GM21423 (cell line): ENCODE results near the gene MMS22L.
"Not testable (repeated sequence)": the region's sequence is repeated elsewhere in the genome, so short reads cannot be mapped to it uniquely, and the experiment has no call there.

ENCODE experiments used
- ATAC-seq: cut with Tn5 transposase; IDR thresholded peaks from one replicate; pipeline ENCODE4 v1.9.1; 2021; ENCODE audit warnings: mild to moderate bottlenecking, moderate library complexity; ENCODE audit not compliant: unreplicated experiment

MMS22L gene

DNA sequence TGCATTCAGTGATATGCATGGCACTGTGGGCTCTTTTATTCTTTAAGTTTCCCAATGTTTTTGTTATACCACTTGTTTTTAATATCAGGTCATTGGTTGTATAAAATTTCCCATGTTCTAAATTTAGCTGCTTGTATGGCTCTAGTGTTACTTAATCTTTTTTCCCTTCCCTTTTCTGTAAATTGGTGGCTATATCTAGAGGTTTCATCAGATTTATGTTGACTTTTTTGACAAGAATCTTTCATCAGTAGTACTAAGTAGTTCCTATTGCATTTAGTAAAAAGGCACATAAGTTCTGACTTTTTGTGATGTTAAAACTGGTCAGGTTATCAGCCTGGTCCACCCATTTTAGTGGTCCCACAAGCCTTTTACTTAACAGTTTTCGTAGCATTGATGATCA lies 51.1 kb downstream of the MMS22L start:
- ATAC-seq = no peak

DNA sequence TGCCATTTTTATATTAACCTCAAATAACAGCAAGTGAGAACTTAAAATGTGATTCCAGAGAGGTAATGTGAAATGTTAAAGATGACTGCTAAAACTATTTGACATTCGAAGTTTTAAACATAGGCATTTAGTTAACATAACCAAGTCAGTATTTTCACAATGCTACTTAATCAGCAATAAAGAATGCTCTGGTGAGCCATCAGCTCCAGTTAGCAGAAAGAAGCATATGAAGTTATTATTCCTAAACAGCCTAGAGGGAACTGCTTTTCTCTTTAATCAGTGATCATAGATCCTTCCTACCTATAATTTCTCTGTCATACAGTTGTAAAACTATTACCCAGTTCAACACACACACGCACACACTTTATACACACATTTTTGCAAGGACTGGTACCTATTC lies 60.1 kb downstream of the MMS22L start:
- ATAC-seq = no peak

DNA sequence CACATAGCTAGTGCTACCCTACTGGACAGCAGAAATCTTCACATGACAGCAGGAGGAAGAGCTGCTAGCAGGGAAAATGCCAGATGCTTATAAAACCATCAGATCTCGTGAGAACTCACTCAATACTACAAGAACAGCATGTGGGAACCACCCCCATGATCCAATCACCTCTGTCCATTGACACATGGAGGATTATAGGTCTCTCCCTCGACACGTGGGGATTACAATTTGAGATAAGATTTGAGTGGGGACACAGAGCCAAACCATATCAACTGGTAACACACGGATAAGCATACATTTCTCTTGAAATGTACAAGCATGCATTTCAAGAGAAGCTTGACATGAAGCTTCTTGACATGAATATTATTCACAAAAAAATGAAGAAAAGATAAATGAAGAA lies 64.1 kb downstream of the MMS22L start:
- no peak for ATAC-seq

DNA sequence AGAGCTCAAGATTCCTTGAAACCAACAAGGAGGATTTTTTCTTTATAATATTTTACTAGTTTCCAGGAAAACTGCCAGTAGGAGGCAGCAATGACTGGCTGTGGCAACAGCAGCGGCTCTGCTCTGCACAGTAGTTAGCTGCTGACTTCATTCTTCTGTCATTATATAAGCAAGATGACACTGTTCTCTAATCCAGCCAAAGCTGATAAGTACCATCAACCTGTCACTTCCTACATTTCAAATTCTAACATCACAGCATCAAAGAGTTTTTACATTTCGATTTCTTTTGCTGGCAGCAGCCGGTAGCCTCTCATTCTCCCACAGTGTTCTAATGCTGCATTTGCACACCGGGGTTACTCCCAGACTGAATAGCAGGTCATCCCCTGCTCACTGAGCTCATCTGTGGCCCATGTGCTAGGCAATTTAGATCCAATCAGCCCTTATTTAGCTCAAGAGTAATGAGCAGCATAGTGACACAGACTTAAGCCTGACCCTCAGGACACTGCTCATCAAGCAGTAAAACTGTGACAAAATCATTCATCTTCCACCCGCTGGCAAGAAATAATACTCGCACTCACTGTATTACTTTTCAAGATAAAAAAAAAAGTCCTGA lies 67.8 kb downstream of the MMS22L start:
- ATAC-seq = no peak

DNA sequence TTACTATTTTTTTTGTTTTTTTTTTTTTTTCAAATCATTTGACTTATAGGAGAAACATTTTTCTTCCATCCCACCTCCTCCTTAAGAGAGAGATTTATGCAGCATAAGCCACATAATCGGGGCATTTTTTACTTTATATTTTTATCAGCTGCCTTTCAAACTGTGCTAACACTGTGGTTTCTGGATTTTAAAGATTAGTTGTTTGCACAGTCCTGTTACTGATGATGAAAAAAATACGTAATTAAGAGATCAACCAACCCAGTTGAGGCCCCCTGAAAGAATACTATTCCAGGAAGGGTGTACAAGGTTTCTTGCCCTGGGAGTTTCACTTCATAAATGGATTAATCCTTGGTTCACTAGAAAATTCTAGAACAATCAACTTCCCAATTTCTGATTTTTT lies 68.3 kb downstream of the MMS22L start:
- no peak for ATAC-seq

DNA sequence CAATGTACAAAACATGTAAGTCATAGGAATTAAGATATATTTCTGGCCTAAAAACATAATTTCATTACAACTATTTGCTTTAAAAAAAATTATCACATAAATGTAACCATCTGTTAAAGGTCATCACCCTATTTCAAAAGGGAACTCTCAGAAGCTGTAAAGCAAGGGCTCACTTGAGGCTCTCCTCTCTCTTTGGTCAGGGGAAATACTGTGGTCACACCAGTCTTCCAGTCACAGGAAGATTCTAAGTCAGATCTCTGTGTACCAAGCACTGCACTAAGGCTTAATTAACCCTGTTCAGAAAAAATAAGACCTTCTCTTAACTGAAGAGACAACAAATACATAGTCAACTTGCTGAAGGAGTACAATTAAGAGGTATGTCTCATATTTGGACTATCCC lies 75.6 kb downstream of the MMS22L start:
- no peak for ATAC-seq

DNA sequence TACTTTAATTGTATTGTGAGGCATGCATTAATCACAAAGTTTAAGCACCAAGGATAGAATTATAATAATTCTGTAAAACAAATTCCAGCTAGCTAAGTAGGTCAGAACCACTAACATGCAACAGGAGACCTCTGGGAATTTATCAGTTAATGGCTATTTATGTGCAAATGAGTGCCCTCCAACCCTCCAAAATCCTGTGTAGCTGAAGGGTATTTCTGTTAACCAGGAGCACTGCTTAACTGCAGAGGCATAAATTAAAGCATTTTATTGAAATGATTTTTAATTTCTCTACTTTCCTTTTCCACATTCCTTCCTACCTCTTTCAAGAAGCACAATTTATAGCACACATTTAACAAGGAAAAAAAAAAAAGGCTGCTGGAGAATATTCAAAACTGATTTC lies 77.0 kb downstream of the MMS22L start:
- no peak for ATAC-seq

DNA sequence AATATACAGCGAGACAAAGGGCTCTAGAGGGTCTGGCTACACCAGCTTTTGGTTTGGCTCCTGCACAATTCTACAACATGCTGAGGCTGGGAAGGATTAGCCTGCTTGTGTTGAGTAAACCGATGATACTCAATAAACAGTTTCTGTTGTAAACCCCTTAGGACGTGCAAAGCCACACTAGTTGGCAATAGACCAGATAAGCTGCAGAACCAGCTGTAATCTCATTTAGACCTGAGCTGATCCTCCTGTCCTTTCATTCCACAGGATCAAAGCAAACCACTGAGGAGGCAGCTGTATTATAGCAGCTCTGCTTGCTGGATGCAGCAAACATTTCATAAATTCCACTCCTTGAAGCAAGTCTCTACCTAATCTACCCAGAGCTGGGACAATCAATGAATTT lies 79.7 kb downstream of the MMS22L start:
- no peak for ATAC-seq

DNA sequence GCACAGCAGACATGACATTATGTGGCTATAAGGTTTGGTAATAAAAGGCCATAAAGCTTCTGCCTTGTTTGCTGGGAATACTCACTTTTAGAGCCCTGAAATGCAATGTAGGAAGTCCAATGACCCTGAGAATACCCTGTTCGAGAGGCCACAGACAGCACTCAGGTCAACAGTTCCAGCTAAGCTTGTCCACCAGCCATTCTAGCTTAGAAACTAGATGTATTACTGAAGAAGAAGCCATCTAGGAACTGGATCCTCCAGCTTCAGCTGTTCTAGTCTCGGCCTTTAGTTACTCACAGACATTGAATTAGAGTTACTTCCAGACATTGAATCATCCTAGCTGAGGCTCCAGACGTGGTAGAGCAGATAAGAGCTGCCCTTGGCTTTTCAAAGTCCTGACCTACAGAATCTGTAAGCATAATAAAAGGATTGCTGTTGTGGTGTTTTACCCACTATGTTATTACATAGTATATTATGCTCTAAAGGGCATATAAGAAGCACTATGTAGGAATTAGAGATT lies 84.9 kb downstream of the MMS22L start:
- ATAC-seq = no peak

DNA sequence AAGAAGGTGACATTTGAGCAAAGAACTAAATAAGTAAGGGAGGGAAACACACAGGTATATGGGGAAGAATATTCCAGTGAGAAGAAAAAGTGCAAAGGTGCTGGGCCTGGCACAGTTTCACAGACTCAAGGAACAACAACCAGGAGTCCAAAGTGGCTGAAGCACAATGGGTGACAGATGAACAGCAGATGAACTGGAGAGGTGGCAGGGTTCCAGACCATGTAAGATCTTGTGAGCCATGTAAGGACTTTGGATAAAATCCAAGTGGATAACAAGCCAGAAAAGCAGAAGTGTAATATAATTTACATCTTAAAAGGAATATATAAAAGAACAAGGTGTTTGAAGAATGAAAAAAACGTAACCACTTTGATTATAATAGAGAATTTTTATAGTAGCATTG lies 87.9 kb downstream of the MMS22L start:
- ATAC-seq = no peak

DNA sequence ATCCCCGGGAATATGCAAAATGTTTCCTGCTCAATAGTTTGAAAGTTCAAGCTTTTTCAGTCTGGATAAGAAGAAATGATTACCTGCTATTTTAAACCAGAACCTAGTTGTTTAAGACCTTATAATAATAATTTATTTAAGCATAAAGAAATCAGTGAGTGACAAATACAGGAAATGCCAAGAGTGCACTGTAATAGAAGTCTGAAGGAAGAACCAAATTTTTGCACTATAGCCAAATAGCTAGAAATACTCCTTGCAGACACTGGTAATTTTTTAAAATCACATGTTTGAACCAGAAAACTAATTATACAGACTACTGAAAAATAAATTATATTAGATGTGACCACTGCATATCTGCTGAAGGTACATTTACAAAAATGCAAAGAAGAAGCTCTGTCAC lies 93.2 kb downstream of the MMS22L start:
- no peak for ATAC-seq

DNA sequence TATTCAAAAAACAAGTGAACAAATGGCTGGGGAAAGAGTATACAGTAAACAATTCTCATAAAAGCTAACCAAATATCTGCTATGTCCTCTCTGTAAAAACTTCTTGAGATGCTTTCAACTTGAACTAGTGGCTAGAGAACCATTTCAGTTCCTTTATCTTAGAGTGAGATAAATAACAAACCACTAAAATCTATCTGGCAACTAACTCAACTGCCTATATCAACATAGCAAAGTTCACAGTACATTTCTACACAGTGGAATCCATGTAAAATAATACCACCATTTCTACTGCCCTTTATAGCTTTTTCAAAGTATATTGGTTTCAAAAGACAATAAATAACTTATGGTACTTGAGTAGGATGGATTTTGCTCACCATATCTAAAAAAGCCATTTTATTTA lies 95.1 kb downstream of the MMS22L start:
- no peak for ATAC-seq

DNA sequence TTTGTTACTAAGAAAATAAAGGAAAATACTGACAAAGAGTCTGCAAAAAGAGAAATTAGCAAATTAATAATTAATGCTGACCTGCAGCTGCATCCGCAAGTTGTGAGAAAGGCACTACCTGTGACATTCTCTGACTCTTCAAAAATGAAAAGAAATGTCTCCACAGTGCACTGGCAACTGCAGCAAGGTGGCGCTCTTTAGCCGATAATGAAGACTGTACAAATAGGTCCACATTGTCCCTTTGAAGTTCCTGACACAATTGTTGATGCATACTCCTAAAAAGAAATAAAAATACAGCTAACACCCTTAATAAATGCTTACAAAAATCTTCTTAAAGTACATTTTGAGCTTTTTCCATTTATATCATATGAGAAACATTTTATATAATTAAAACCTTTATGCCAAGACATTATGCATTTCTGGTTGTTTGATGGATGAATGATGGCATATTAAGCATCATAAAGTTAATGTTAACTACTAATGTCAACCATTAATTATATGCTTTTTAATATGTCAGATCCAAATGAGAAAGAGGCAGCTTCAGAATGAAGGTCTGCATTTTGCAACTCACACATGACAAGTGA lies 96.5 kb downstream of the MMS22L start:
- peak; percentile 91 for ATAC-seq

DNA sequence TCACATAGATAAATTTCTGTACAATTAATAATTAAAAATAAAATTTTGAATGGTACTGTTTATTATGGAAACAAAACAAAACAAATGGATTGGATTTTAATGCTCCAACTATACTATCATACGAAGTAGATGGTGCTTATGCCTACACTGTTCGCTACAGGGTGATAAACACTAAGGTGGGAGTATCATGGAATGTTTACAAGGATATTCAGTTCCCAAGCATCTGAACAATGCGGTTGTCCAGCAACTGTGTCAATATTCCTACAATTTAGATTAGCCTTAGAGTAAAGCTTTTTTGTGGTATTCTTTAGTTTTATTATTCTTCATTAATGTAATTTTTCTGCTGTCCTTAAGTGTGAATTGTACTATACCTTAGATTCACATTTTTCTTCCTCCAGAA lies 105.1 kb downstream of the MMS22L start:
- no peak for ATAC-seq

DNA sequence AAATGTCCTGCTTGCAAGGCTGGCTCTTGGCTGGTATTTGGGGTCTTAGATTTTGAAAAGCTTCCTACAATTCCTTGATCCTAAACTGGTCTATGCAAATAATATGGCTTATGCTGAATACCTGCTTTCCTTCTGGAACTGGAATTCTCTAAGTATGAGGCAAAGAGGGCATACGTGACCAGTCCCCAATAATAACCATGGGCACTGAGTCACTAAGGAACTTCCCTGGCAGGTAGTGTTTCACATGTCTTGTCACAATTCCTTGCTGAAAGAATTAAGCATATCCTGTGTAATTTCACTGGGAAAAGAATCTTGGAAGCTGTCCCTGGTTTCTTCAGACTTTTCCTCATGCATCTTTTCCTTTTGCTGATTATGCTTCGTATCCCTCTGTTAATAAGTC lies 106.5 kb downstream of the MMS22L start:
- no peak for ATAC-seq

DNA sequence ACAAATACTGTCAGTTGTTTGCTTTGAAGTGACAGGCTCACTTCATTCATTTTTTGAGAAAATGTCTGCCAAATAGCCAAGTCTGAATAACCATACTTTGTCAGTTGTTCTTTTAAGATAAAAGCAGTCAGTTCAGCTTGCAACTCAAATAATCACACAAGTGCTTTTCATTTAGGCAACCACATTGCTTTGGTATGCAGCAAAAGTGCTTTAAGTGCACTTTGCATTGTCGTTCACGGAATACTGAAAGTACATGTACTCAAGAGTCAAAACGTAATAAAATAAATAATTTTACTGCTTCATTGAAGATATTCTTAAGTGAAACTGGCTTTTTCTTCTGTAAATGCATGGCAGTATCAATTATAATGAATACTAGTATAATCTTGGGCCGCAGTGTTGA lies 107.2 kb downstream of the MMS22L start:
- no peak for ATAC-seq

DNA sequence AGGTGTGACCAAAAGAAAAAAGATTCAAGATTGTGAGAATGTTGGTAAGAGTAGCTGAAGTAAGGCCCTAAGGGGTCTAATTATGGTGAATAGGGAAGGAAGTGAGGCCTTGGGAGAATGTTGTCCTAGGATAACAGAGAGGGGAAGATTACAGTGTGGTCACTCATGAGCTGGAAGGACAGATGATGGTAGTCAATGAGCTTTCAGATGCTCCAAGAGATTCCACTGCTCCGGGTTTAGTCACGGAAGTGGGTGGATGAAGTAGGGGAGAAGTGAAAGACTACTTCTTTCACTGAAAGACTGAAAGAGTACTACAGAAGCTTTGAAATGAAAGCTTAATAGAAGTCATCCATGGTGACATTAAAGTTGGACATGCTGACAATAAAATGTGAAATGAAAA lies 108.5 kb downstream of the MMS22L start:
- no peak for ATAC-seq

DNA sequence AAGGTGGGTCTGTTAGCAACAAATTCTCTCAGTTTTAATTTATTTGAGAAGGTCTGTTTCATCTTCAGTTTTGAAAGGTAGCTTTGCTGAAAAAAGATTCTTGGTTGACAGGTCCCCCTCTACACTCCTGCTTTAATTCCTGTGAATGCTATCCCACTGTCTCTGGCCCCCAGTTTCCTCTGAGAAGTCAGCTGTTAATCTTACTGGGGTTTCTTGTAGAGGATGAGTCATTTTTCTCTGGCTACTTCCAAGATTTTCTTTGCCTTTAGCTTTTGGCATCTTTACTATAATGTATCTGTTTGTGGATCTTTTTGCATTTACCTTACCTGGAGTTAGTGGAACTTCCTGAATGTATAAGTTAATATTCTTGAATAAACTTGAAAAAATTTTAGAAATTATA lies 122.7 kb downstream of the MMS22L start:
- no peak for ATAC-seq

DNA sequence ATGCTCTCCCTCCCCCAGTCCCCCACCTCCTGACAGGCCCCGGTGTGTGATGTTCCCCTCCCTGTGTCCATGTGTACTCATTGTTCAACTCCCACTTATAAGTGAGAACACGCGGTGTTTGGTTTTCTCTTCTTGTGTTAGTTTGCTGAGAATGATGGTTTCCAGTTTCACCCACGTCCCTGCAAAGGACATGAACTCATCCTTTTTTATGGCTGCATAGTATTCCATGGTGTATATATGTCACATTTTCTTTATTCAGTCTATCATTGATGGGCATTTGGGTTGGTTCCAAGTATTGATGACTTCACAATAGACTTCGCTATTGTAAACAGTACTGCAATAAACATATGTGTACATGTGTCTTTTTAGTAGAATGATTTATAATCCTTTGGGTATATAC lies 127.6 kb downstream of the MMS22L start:
- ATAC-seq = not testable (repeated sequence)

DNA sequence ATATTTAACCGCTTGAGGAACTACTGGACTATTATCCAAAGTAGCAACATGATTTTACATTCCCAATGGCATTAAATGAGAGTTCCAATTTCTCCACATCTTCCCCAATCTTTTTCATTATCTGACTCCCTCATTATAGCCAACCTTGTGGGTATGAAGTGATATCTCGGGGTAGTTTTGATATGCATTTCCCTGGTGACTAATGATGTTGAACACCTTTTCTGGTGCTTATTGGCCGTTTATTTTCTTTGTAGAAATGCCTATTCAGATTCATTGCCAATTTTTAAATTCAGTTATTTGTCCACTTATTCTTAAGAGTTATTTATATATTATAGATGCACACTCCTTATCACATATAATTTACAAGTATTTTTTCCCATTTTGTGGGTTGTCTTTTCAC lies 129.0 kb downstream of the MMS22L start:
- no peak for ATAC-seq

DNA sequence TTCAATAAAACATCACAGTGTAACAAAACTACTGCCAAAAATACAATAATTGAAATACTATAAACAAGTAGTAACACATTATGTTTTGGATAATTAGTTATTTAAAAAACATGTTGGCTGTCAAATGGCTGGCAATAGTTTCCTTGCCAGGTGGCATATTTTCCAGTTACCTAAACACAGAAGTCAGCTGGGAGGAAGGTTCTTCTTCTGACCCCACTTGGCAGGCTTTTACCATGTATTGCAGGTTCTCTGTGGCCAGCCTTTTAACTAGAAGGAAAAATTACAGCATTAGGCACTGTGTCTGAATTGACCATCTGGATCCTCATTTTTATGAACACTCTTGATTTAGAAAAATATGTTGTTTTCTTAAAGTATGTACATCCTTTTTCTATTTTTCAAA lies 131.4 kb downstream of the MMS22L start:
- ATAC-seq = no peak

DNA sequence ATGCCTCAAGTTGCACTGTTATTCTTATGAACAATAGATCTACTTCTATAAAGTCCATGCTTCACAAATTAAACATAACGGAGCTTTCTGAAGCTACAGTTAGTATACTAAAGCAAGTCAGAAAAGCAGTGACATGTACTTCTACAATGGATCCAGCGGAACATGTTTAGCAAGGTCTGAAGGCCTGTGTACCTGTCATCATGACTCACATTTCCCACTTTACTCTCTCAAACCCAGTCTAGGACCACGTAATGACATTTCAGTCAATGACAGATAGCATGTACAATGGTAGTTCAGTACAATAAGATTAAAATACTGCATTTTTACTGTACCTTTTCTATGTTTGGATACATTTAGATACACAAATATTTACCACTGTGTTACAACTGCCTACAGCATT lies 132.1 kb downstream of the MMS22L start:
- no peak for ATAC-seq

DNA sequence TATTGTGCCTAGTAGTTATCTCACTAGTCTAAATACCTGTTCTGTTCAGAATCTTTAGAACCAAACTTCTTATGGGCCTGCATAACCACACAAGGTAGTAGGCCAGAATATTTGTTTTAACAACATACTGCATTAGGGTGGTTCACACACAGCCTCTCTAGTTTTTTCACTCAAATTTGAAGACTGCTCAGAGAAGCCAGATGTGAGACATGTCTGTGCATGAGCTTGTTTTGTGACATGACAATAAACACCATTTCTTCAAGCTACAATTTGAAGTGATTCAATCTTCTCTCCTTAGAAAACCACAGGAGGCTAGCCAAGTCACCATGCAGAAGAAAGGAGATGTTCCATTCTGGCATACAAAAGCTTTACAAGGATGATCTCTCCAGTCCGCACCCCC lies 135.6 kb downstream of the MMS22L start:
- no peak for ATAC-seq
